GM23338 (cell line): ENCODE measurements around the gene BTNL2.

Source experiments
- CTCF ChIP-seq, 2 experiments: fragments of 200-600 bp in 1 of 2; sonication (generic) in 1 of 2; conservative IDR thresholded peaks; 2 replicates each; pipeline versions ENCODE4 v1.5.1 to v1.6.1; 2016 to 2017; ENCODE audit warnings: antibody characterized with exemption in 2 of 2, low read depth in 2 of 2, mild to moderate bottlenecking in 2 of 2, moderate library complexity in 1 of 2
- ETS1 ChIP-seq: IDR thresholded peaks from 2 replicates; pipeline ENCODE4 v1.6.1; 2016; ENCODE audit warnings: antibody characterized with exemption
- EZH2phosphoT487 ChIP-seq: fragments of 200-600 bp; sonication (generic); IDR thresholded peaks from one replicate; pipeline ENCODE4 v1.8.1; 2018; ENCODE audit warnings: antibody characterized with exemption; ENCODE audit not compliant: unreplicated experiment
- POLR2AphosphoS5 ChIP-seq: IDR thresholded peaks from 2 replicates; pipeline ENCODE4 v1.6.1; 2016; ENCODE audit warnings: antibody characterized with exemption, low read depth
- REST ChIP-seq: IDR thresholded peaks from one replicate; pipeline ENCODE4 v1.6.1; 2018; ENCODE audit warnings: antibody characterized with exemption; ENCODE audit not compliant: unreplicated experiment

GRCh38 chr6:32431142-32431541, 24.2 kb upstream of the BTNL2 start:
- no peak for TF ChIP-seq CTCF (conservative IDR thresholded peaks at IDR 0.05; ENCODE audit: low read depth in 2 of 2)
- TF ChIP-seq POLR2AphosphoS5 = no peak
- TF ChIP-seq EZH2phosphoT487 = no peak
- TF ChIP-seq ETS1 = no peak
- TF ChIP-seq REST = no peak
